Osteoblast (primary cell): Measurements from ENCODE around the gene SLC9A2. TPM values are rescaled to one million over a fixed set of nuclear protein-coding genes. Genes with fewer than 3 reads are reported as not detected.

Experiments
- DNase-seq: peaks from one replicate; pipeline ENCODE4 v3.0.0; 2011; ENCODE audit warnings: low spot score, mixed read lengths; ENCODE audit not compliant: insufficient read length; ENCODE audit errors: missing footprints
- H2AFZ ChIP-seq: 2 replicates; pipeline ENCODE4 v1.6.0; 2011; ENCODE audit warnings: mild to moderate bottlenecking, low read length
- H3K27ac ChIP-seq: 2 replicates; pipeline ENCODE4 v1.5.1; 2011; ENCODE audit warnings: mild to moderate bottlenecking, low read depth, low read length, moderate library complexity
- H3K27me3 ChIP-seq: 2 replicates; pipeline ENCODE4 v1.6.0; 2012; ENCODE audit warnings: mild to moderate bottlenecking, control low read depth, inconsistent platforms, low read length, moderate library complexity; ENCODE audit not compliant: insufficient read depth
- H3K36me3 ChIP-seq: 2 replicates; pipeline ENCODE4 v1.5.1; 2011; ENCODE audit warnings: mild to moderate bottlenecking, low read length, control low read depth, moderate library complexity; ENCODE audit not compliant: insufficient read depth
- H3K4me1 ChIP-seq: 2 replicates; pipeline ENCODE4 v1.5.1; 2011; ENCODE audit warnings: mild to moderate bottlenecking, low read length, control low read depth, moderate library complexity; ENCODE audit not compliant: insufficient read depth
- H3K4me2 ChIP-seq: 2 replicates; pipeline ENCODE4 v1.6.0; 2011; ENCODE audit warnings: mild to moderate bottlenecking, low read length; ENCODE audit not compliant: insufficient read depth
- H3K4me3 ChIP-seq: fragments of 200-600 bp; sonication (generic); 3 replicates; pipeline ENCODE4 v1.5.1; 2012; ENCODE audit warnings: mild to moderate bottlenecking, low read length, inconsistent platforms; ENCODE audit not compliant: insufficient read depth
- H3K79me2 ChIP-seq: 2 replicates; pipeline ENCODE4 v1.6.0; 2012; ENCODE audit warnings: mild to moderate bottlenecking, low read length, control low read depth, inconsistent platforms; ENCODE audit not compliant: insufficient read depth
- H3K9me3 ChIP-seq: 2 replicates; pipeline ENCODE4 v1.5.1; 2011; ENCODE audit warnings: low read depth, low read length, control low read depth
- H4K20me1 ChIP-seq: 2 replicates; pipeline ENCODE4 v1.6.0; 2012; ENCODE audit warnings: mild to moderate bottlenecking, low read length, control low read depth; ENCODE audit not compliant: insufficient read depth
- total RNA-seq: library from RNA; depleted of rRNA; stranded (reverse); fragments of >200 nt; gene quantifications from 2 replicates; pipeline ENCODE4 v1.2.3, GENCODE V29; 2012
- TF ChIP-seq, protein P1 (sequence below): IDR thresholded peaks from 2 replicates; pipeline ENCODE4 v1.5.1; 2011; ENCODE audit warnings: mild to moderate bottlenecking, low read depth, low read length, moderate library complexity; ENCODE audit errors: extremely low read depth

The SLC9A2 gene
- total RNA-seq, 1 donor: under 0.01 TPM

DNA sequence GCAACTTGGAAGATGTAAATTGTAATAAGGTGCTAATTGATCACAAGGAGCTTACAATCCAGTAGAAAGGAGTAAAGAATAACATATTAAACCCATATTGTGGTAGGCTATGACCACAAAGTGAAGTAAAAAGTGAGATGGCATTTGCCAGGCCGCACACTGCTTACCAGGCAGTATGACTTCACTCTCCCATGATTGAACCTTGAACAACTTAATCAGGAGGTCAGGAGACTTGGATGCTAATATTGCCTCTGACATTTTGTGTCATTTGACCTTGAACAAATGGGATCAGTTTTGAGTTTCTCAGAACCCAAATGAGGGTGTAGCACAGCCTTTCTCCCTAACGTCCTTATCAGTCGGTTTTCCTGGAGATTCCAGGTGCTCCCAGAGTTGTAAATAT, 44.0 kb downstream of the SLC9A2 start:
- Histone ChIP-seq H3K4me2 (no peak overlapping the region), H4K20me1 (no peaks in the 10 kb centered on the region), H3K9me3 (no peaks in the 10 kb centered on the region), H3K36me3 (no peaks in the 10 kb centered on the region), H3K27me3 (no peaks in the 10 kb centered on the region), H3K27ac (no peak overlapping the region), H3K79me2 (no peaks in the 10 kb centered on the region), H3K4me1 (no peaks in the 10 kb centered on the region), H2AFZ (no peak overlapping the region), H3K4me3 (no peak overlapping the region)
- no peak for DNase-seq
- TF ChIP-seq, protein P1, sequence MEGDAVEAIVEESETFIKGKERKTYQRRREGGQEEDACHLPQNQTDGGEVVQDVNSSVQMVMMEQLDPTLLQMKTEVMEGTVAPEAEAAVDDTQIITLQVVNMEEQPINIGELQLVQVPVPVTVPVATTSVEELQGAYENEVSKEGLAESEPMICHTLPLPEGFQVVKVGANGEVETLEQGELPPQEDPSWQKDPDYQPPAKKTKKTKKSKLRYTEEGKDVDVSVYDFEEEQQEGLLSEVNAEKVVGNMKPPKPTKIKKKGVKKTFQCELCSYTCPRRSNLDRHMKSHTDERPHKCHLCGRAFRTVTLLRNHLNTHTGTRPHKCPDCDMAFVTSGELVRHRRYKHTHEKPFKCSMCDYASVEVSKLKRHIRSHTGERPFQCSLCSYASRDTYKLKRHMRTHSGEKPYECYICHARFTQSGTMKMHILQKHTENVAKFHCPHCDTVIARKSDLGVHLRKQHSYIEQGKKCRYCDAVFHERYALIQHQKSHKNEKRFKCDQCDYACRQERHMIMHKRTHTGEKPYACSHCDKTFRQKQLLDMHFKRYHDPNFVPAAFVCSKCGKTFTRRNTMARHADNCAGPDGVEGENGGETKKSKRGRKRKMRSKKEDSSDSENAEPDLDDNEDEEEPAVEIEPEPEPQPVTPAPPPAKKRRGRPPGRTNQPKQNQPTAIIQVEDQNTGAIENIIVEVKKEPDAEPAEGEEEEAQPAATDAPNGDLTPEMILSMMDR: no peak

DNA sequence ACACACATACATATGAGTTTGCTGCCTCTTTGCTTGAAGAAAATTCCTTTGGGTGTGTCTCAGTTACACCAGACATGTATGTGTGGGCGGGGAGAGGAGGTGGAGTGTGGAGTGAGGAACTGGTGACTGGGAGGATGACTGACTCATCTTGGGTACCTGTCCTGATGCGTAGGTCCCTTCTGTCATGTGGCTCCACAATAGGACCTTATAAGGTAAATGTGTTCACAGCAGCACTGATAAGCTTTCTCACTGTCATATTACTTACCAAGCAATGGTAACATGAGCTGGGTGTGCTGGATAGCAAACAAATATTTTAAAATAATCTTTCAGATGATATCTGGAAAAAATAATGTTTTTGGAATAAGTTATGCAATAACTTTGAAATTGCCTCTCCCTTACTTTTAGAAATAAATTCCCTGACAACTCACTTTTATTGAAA, 45.1 kb downstream of the SLC9A2 start:
- Histone ChIP-seq H3K9me3 (no peaks in the 10 kb centered on the region), H3K79me2 (no peaks in the 10 kb centered on the region), H3K36me3 (no peaks in the 10 kb centered on the region), H3K4me1 (no peaks in the 10 kb centered on the region), H3K27ac (no peak overlapping the region), H3K4me2 (no peak overlapping the region), H2AFZ (no peak overlapping the region), H3K4me3 (no peak overlapping the region), H3K27me3 (no peaks in the 10 kb centered on the region), H4K20me1 (no peaks in the 10 kb centered on the region)
- TF ChIP-seq, protein P1: no peak
- no peak for DNase-seq

DNA sequence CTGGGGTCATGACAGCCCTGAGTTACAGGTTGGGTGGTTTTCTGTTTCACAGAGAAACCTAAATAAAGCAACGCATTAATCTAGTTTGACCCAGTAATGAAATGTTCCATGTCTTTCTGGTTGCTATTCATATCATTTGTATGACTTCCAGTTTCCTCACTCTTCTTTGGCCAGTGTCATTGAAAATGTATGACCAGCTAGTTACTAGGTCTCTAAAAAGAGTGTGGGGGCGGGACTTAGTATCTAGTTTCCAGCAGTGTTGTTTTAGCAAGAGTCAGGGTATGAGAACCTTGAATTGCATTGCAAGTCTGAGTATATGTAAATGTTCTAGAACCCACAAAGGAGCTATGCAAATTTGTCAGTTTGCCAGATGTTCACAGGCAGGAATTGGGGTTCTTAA, 47.7 kb downstream of the SLC9A2 start:
- TF ChIP-seq, protein P1: no peak
- no peak overlapping the region for H2AFZ ChIP-seq
- H3K9me3 ChIP-seq: no peaks in the 10 kb centered on the region
- no peak overlapping the region for H3K4me3 ChIP-seq
- H3K79me2 ChIP-seq: no peaks in the 10 kb centered on the region
- H4K20me1 ChIP-seq: no peaks in the 10 kb centered on the region
- DNase-seq: no peak
- no peaks in the 10 kb centered on the region for H3K36me3 ChIP-seq
- no peaks in the 10 kb centered on the region for H3K27me3 ChIP-seq
- no peaks in the 10 kb centered on the region for H3K4me1 ChIP-seq
- H3K27ac ChIP-seq: no peak overlapping the region
- no peak overlapping the region for H3K4me2 ChIP-seq

DNA sequence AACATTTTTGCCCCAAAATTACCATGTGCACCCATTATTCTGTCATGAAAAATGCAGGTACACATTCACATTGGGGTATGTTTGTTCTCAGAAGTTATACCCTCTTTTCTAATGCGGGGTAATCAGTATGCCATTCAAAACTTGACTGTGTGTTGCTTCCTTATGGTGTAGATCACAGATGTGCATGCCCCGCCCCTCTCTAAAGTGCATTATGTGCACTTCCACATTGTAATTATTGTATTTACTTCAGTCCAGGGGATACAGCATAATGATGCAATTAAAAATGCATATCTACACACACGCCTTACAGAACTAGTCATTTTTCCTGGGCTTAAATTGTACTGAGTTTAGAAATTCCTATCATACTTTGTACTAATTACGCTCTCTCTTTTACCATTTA, 48.8 kb downstream of the SLC9A2 start:
- no peak for DNase-seq
- no peak overlapping the region for H3K27ac ChIP-seq
- no peaks in the 10 kb centered on the region for H3K79me2 ChIP-seq
- H3K9me3 ChIP-seq: no peaks in the 10 kb centered on the region
- H3K4me2 ChIP-seq: no peak overlapping the region
- no peaks in the 10 kb centered on the region for H3K27me3 ChIP-seq
- H2AFZ ChIP-seq: no peak overlapping the region
- no peaks in the 10 kb centered on the region for H3K36me3 ChIP-seq
- H4K20me1 ChIP-seq: no peaks in the 10 kb centered on the region
- no peak overlapping the region for H3K4me3 ChIP-seq
- TF ChIP-seq, protein P1: no peak
- H3K4me1 ChIP-seq: no peaks in the 10 kb centered on the region
